ENCODE data around the gene CYB561.
A peak's percentile ranks its signal among the peaks of the same experiment; 100 is the strongest.

Gene CYB561

DNA sequence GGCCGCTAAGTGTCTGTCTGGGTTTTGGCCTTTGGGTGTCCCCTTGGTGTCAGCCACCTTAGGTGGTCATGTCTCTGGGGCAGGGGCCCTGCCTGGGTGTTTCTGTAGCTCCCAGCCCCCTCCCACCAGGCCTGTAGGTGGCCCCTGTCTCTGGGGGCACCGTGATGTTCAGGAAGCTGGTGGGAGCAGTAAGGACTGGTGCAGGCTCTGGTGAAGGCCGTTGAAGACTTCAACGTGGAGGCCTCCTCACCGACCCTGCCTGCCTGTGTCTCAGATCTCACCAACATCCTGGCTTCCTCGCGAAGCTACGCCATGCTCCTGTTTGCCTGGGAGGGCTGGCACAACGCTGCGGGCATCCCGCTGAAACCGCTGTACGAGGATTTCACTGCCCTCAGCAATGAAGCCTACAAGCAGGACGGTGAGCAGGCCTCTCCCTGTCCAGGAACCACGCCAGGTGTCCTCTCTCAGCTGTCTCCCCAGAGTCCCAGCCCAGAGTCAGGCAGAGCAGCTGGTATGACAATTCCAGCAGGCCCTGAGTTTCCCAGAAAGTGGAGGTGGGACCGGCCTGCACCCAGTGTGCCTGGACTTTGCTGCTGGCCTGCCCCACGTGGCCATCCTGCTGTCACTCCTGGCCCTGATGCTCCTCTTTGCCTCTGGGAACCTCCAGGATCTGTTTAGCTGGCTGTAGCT lies 33.5 kb upstream of the CYB561 start:
- DNase-seq (ENCODE audit: low spot score) = peak; percentile 62
- no peak for TF ChIP-seq CTCF (IDR thresholded peaks at IDR 0.05)
- no peak overlapping the region for H3K27ac ChIP-seq
- no peak overlapping the region for H3K4me3 ChIP-seq

- H3K27ac ChIP-seq = no peak overlapping the region
- peak; percentile 33 for TF ChIP-seq CTCF (IDR thresholded peaks at IDR 0.05)
- no peak overlapping the region for H3K4me3 ChIP-seq
- DNase-seq (ENCODE audit: low spot score) = peak; percentile 53
These were observed 32.8 kb upstream of the CYB561 start for GRCh38 chr17:63478814-63479494.

DNA sequence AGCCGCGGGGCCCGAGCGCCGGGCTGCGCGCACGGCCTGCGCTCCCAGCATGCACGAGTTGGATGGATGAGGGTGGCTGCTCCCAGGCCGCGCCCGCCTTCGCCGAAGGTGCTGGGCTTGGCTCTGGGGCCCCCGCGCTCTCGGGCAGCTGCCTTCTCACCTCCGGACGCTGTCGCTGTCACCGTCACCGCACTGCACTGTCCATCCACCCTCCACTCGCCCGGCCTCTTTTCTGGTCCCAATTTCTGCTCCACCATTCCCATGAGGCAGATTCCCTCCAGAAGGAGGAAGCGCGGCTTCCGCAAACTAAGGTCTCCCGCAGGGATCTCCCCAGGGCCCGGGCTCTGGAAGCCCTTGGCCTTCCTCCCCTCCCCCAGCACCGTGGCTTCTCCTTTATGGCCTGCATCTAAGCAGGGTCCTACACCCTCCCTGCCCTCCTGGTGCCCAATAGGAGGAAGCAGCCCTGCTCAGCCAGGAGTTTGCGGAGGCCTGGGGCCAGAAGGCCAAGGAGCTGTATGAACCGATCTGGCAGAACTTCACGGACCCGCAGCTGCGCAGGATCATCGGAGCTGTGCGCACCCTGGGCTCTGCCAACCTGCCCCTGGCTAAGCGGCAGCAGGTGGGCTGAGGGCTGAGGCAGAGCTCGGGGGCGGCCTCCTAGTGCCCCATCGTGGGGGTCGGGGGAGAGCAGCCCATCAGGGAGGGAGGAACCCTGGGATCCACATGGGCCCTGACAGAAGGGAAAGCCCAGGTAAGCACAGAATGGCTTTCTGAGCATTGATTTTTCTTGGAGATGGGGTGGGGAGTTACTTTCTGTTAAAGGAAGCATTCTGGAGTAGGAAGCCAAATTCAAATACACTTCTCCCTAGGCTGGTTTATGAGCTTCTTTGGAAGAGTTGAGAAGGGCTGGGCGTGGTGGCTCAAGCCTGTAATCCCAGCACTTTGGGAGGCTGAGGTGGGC lies 31.7 kb upstream of the CYB561 start:
- no peak for DNase-seq (ENCODE audit: low spot score)
- Histone ChIP-seq H3K4me3 (peak overlapping the region; percentile 72), H3K27ac (no peak overlapping the region)
- TF ChIP-seq CTCF (IDR thresholded peaks at IDR 0.05) = no peak

DNA sequence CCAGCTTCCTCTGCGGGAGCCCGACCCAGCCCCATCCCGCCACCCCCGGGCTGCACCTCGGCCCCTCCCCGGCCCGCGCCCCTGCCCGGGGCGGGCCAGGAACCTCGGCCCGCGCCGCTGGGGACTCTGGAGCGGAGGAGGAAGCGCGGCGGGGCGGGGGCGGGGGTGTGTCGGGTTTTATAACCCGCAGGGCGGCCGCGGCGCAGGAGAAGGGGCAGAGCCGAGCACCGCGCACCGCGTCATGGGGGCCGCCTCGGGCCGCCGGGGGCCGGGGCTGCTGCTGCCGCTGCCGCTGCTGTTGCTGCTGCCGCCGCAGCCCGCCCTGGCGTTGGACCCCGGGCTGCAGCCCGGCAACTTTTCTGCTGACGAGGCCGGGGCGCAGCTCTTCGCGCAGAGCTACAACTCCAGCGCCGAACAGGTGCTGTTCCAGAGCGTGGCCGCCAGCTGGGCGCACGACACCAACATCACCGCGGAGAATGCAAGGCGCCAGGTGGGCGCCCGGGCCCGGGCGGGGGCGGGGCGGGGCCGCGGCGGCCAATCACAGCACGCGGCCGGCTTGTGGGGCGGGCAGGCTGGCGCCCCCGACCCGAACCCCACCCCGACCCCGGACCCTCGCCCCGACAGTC lies 30.9 kb upstream of the CYB561 start, which contains the start of gene ACE:
ACE (plus strand) TSS at position 208 of the 626 bp plus-strand sequence; CDS start at position 242, 34 bp downstream.
- Histone ChIP-seq H3K4me3 (peak within 1 kb of the TSS; percentile 72), H3K27ac (no peak within 1 kb of the TSS)
- no peak for TF ChIP-seq CTCF (IDR thresholded peaks at IDR 0.05)
- no peak for DNase-seq (ENCODE audit: low spot score)

- no peak overlapping the region for H3K27ac ChIP-seq
- DNase-seq (ENCODE audit: low spot score) = no peak
These were observed 30.4 kb upstream of the CYB561 start for GRCh38 chr17:63476459-63476853.

More at GRCh38 chr17:63476459-63476853, 30.4 kb upstream of the CYB561 start:
- no peak for TF ChIP-seq CTCF (IDR thresholded peaks at IDR 0.05)
- peak overlapping the region; percentile 72 for H3K4me3 ChIP-seq

Measured in coronary artery (tissue), 2 donors.